GM12892 (cell line): ENCODE results near the gene CLIP1.
"Not testable (repeated sequence)": the region's sequence is repeated elsewhere in the genome, so short reads cannot be mapped to it uniquely, and the experiment has no call there.

Experiments used
- POLR2AphosphoS5 ChIP-seq: IDR thresholded peaks from 2 replicates; pipeline ENCODE4 v1.6.1; 2011; ENCODE audit warnings: low read depth, low read length, control low read depth
- TAF1 ChIP-seq: IDR thresholded peaks from 2 replicates; pipeline ENCODE4 v1.6.1; 2011; ENCODE audit warnings: low read depth, mild to moderate bottlenecking, control low read depth, low read length, borderline replicate concordance

DNA sequence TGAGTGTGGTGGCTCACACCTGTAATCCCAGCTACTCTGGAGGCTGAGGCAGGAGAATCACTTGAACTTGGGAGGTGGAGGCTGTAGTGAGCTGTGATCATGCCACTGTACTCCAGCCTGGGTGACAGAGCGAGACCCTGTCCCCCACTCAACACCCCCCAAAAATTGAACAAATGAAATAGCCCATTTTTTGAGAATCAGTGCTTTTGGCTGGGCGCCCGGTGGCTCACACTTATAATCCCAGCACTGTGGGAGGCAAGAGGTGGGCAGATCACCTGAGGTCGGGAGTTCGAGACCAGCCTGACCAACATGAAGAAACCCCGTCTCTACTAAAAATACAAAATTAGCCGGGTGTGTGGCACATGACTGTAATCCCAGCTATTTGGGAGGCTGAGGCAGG is 48.1 kb upstream of the CLIP1 start:
- TF ChIP-seq POLR2AphosphoS5, TAF1: not testable (repeated sequence)
